ENCODE results near the gene GALNT13.

- TF ChIP-seq RAD21 (IDR thresholded peaks at IDR 0.05) (no peak), GABPA (IDR thresholded peaks at IDR 0.05 in 1 of 2, conservative IDR thresholded peaks at IDR 0.05 in 1 of 2) (no peak), MAX (IDR thresholded peaks at IDR 0.05) (no peak), CTCF (IDR thresholded peaks at IDR 0.05; ENCODE audit: low read depth, low read length, missing input control) (no peak), REST (IDR thresholded peaks at IDR 0.05) (no peak)
Observed at GRCh38 chr2:154093856-154094255, 222.1 kb downstream of the GALNT13 start.

Data from liver (tissue), 3 donors.